HEK293T (cell line): Measurements from ENCODE around the gene ZFC3H1.
"Not testable (repeated sequence)": the region's sequence is repeated elsewhere in the genome, so short reads cannot be mapped to it uniquely, and the experiment has no call there.

Experiments used
- CTCF ChIA-PET: fragments of 350-600 bp; formaldehyde crosslinking; extraction: SDS; loops from one replicate; lab custom pipeline; 2021; ENCODE audit warnings: antibody characterized with exemption, inconsistent platforms; lab: Yijun Ruan, JAX
- POLR2A ChIA-PET: fragments of 350-600 bp; formaldehyde crosslinking; extraction: SDS; loops from one replicate; lab custom pipeline; 2020; ENCODE audit warnings: antibody characterized with exemption, inconsistent platforms; lab: Yijun Ruan, JAX
- DNase-seq: peaks from one replicate; pipeline ENCODE4 v3.0.0; 2012; ENCODE audit warnings: mixed read lengths; ENCODE audit errors: extremely low spot score
- ARNT ChIP-seq: fragments of 450-650 bp; IDR thresholded peaks from 2 replicates; pipeline ENCODE4 v1.6.1; 2017; ENCODE audit warnings: mild to moderate bottlenecking
- BHLHE40 ChIP-seq: fragments of 450-650 bp; IDR thresholded peaks from 2 replicates; pipeline ENCODE4 v1.6.1; 2016; ENCODE audit warnings: mild to moderate bottlenecking, moderate library complexity, borderline replicate concordance
- CTBP1 ChIP-seq: fragments of 450-650 bp; IDR thresholded peaks from 2 replicates; pipeline ENCODE4 v1.6.1; 2016; ENCODE audit warnings: borderline replicate concordance
- ELF4 ChIP-seq: fragments of 450-650 bp; IDR thresholded peaks from 2 replicates; pipeline ENCODE4 v1.6.1; 2017; ENCODE audit warnings: antibody characterized with exemption
- FOXA1 ChIP-seq: fragments of 450-650 bp; IDR thresholded peaks from 2 replicates; pipeline ENCODE4 v1.6.1; 2016; ENCODE audit warnings: mild to moderate bottlenecking
- FOXK2 ChIP-seq: fragments of 450-650 bp; IDR thresholded peaks from 2 replicates; pipeline ENCODE4 v1.6.1; 2016; ENCODE audit warnings: mild to moderate bottlenecking
- FOXM1 ChIP-seq: fragments of 450-650 bp; IDR thresholded peaks from 2 replicates; pipeline ENCODE4 v1.6.1; 2017; ENCODE audit warnings: mild to moderate bottlenecking, borderline replicate concordance
- HDGF ChIP-seq: fragments of 450-650 bp; IDR thresholded peaks from 2 replicates; pipeline ENCODE4 v1.6.1; 2017; ENCODE audit warnings: antibody characterized with exemption, borderline replicate concordance
- L3MBTL2 ChIP-seq: fragments of 450-650 bp; conservative IDR thresholded peaks from 2 replicates; pipeline ENCODE4 v1.6.1; 2016; ENCODE audit warnings: mild to moderate bottlenecking
- LEF1 ChIP-seq: fragments of 450-650 bp; IDR thresholded peaks from 2 replicates; pipeline ENCODE4 v1.6.1; 2017; ENCODE audit warnings: mild to moderate bottlenecking, borderline replicate concordance
- NFRKB ChIP-seq: fragments of 450-650 bp; IDR thresholded peaks from 2 replicates; pipeline ENCODE4 v1.6.1; 2016; ENCODE audit warnings: mild to moderate bottlenecking, moderate library complexity
- PKNOX1 ChIP-seq: fragments of 450-650 bp; IDR thresholded peaks from 2 replicates; pipeline ENCODE4 v1.6.1; 2016
- SP1 ChIP-seq: fragments of 450-650 bp; IDR thresholded peaks from 2 replicates; pipeline ENCODE4 v1.6.1; 2017
- SUZ12 ChIP-seq: fragments of 450-650 bp; IDR thresholded peaks from 2 replicates; pipeline ENCODE4 v1.6.1; 2016; ENCODE audit warnings: mild to moderate bottlenecking
- TARDBP ChIP-seq: fragments of 450-650 bp; IDR thresholded peaks from 2 replicates; pipeline ENCODE4 v1.6.1; 2016
- ZNF384 ChIP-seq: fragments of 450-650 bp; IDR thresholded peaks from 2 replicates; pipeline ENCODE4 v1.6.1; 2016

ZFC3H1 gene

DNA sequence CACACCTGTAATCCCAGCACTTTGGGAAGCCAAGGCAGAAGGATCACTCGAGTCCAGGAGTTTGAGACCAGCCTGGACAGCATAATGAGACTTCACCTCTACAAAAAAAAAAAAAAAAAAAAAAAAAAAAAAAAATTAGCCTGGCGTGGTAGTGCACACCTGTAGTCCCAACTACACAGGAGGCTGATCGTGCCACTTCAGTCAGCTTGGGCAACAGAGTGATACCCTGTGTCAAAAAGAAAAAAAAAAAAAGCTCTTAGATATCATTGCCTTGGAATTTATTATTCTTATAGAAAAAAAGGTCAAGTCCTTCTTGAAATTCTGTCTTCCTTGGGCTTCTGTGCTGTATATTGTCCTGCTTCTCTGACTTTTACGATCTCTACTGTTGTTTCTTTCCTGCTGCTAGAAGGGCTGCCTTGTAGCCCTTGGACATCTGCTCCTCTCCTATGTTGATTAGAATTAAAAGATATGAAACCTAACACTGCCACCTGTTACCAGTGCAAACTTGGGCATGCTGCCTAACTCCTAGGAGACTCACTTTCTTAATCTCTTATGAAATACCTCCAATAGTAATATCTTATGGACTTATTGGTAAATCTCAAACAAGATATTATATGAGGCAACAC lies 28.0 kb upstream of the ZFC3H1 start:
- TF ChIP-seq LEF1 (no peak), ZNF384 (peak; percentile 76), CTBP1 (peak; percentile 16; the same call in 1 of the 2 replicates), BHLHE40 (no peak), PKNOX1 (peak; percentile 42)
- POLR2A ChIA-PET: no interaction called here
- DNase-seq: no peak
- CTCF ChIA-PET: no interaction called here

GRCh38 chr12:71688961-71689570 lies 25.4 kb upstream of the ZFC3H1 start:
- TF ChIP-seq LEF1: no peak
- no peak for TF ChIP-seq NFRKB
- TF ChIP-seq SP1: no peak
- ChIA-PET POLR2A (no interaction called here), CTCF (no interaction called here)
- no peak for DNase-seq

- ChIA-PET CTCF (interaction anchor here (1.2 to 2.0 kb wide), 3 partner anchors 10 to 60 kb away, joined by 4 to 7 read pairs (median 6); no protein-coding TSS in a partner anchor), POLR2A (interaction anchor here (0.7 to 3.8 kb wide), 3 partner anchors 16 to 67 kb away, joined by 3 to 50 read pairs (median 10); partner anchors contain the start of genes RAB21, THAP2 and ZFC3H1)
- DNase-seq: not testable (repeated sequence)
Measured at GRCh38 chr12:71687172-71687571, 23.5 kb upstream of the ZFC3H1 start.

- CTCF ChIA-PET: interaction anchor here (1.2 to 2.0 kb wide), 3 partner anchors 10 to 61 kb away, joined by 4 to 7 read pairs (median 6); no protein-coding TSS in a partner anchor
- POLR2A ChIA-PET: interaction anchor here (1.0 to 3.8 kb wide), 12 partner anchors 10 to 68 kb away, joined by 3 to 50 read pairs (median 8); partner anchors contain the start of genes RAB21, THAP2 and ZFC3H1
- no peak for DNase-seq
- TF ChIP-seq PKNOX1 (no peak), TARDBP (no peak), CTBP1 (no peak), HDGF (no peak), FOXM1 (no peak), FOXA1 (no peak), FOXK2 (no peak), BHLHE40 (no peak)
Measured at GRCh38 chr12:71686658-71687025, 23.0 kb upstream of the ZFC3H1 start.

GRCh38 chr12:71685914-71686657 lies 22.4 kb upstream of the ZFC3H1 start, which contains the start of gene TMEM19:
TMEM19 (plus strand) TSS chr12:71686082; CDS start chr12:71686681, 599 bp downstream.
- DNase-seq: peak; percentile 84
- CTCF ChIA-PET: interaction anchor here (1.2 to 2.0 kb wide), 4 partner anchors 9 to 61 kb away, joined by 3 to 7 read pairs (median 5); no protein-coding TSS in a partner anchor
- no peak for TF ChIP-seq ARNT
- TF ChIP-seq PKNOX1: peak; percentile 50; the same call in 1 of the 2 replicates
- no peak for TF ChIP-seq TARDBP
- TF ChIP-seq ZNF384: no peak
- no peak for TF ChIP-seq ELF4
- TF ChIP-seq L3MBTL2: peak; percentile 97
- TF ChIP-seq NFRKB: no peak
- no peak for TF ChIP-seq SP1
- TF ChIP-seq SUZ12: no peak
- no peak for TF ChIP-seq FOXA1
- POLR2A ChIA-PET: interaction anchor here (1.0 to 3.8 kb wide), 14 partner anchors 9 to 68 kb away, joined by 3 to 50 read pairs (median 6); partner anchors contain the start of genes RAB21, THAP2 and ZFC3H1

GRCh38 chr12:71685312-71685906 lies 21.8 kb upstream of the ZFC3H1 start:
- no peak for DNase-seq
- POLR2A ChIA-PET: interaction anchor here (1.1 to 3.8 kb wide), 12 partner anchors 9 to 69 kb away, joined by 3 to 50 read pairs (median 8); partner anchors contain the start of genes RAB21, THAP2 and ZFC3H1
- CTCF ChIA-PET: interaction anchor here (1.3 to 2.0 kb wide), 2 partner anchors 8 to 49 kb away, joined by 3 to 6 read pairs; no protein-coding TSS in a partner anchor
- TF ChIP-seq ZNF384 (peak; percentile 64; the same call in 1 of the 2 replicates), ARNT (no peak)
